Activated CD8-positive, alpha-beta T cell treated with anti-CD3 and anti-CD28 coated beads for 36 hours (primary cell): ENCODE measurements around the gene CEACAM8. TPM values are rescaled to one million over a fixed set of nuclear protein-coding genes. Genes with fewer than 3 reads are reported as not detected.
"Not testable (repeated sequence)": the region's sequence is repeated elsewhere in the genome, so short reads cannot be mapped to it uniquely, and the experiment has no call there.

Experiments used
- ATAC-seq: fragments of 200-7000 bp; cut with Tn5 transposase; one replicate; pipeline ENCODE4 v1.10.0; 2021; ENCODE audit warnings: mild to moderate bottlenecking, moderate library complexity
- CTCF ChIA-PET: fragments of 350-600 bp; sonication (Branson Sonifier 250); formaldehyde crosslinking; loops from one replicate; lab custom pipeline; 2021; ENCODE audit warnings: antibody characterized with exemption; lab: Charles Lee
- POLR2A ChIA-PET: fragments of 350-600 bp; sonication (Branson Sonifier 250); formaldehyde crosslinking; loops from one replicate; lab custom pipeline; 2021; ENCODE audit warnings: antibody characterized with exemption; lab: Charles Lee
- DNase-seq: peaks from one replicate; pipeline ENCODE4 v3.0.0-alpha.2; 2020
- H3K27ac Mint-ChIP-seq: one replicate; pipeline ENCODE4 v1.8.0; 2021; ENCODE audit warnings: mild to moderate bottlenecking, mixed read lengths
- H3K27me3 Mint-ChIP-seq: one replicate; pipeline ENCODE4 v1.8.0; 2021; ENCODE audit warnings: mixed read lengths
- H3K36me3 Mint-ChIP-seq: one replicate; pipeline ENCODE4 v1.8.0; 2021; ENCODE audit warnings: low read depth, mixed read lengths
- H3K4me1 Mint-ChIP-seq: one replicate; pipeline ENCODE4 v1.8.0; 2021; ENCODE audit warnings: low read depth, mixed read lengths
- H3K4me3 Mint-ChIP-seq: one replicate; pipeline ENCODE4 v1.8.0; 2021; ENCODE audit warnings: mild to moderate bottlenecking, moderate library complexity, mixed read lengths
- H3K9me3 Mint-ChIP-seq: one replicate; pipeline ENCODE4 v1.8.0; 2021; ENCODE audit warnings: mixed read lengths
- CTCF ChIP-seq: fragments of 200-600 bp; IDR thresholded peaks from one replicate; pipeline ENCODE4 v1.8.0; 2022; ENCODE audit warnings: antibody characterized with exemption, mild to moderate bottlenecking
- intact Hi-C: fragments of 100-400 bp; cut with micrococcal nuclease; formaldehyde crosslinking; loops from one replicate; pipeline ENCODE4 v1.10.0; 2022
- total RNA-seq, 2 experiments: library from RNA; stranded (reverse); gene quantifications; one replicate each; pipeline ENCODE4 v1.2.3, GENCODE V29; 2021

The CEACAM8 gene
- total RNA-seq, 2 experiments from 2014 or later, result not detected

GRCh38 chr19:42546831-42547500, 47.8 kb downstream of the CEACAM8 start:
- Mint-ChIP-seq H3K4me1 (no peaks in the 10 kb centered on the region), H3K4me3 (no peak overlapping the region), H3K36me3 (no peaks in the 10 kb centered on the region), H3K27me3 (peaks cover 5% of the 10 kb centered on the region), H3K9me3 (peaks cover 9% of the 10 kb centered on the region), H3K27ac (no peak overlapping the region)
- ChIA-PET POLR2A (no interaction called here), CTCF (no interaction called here)
- ATAC-seq (no peak), DNase-seq (no peak)
- no peak for TF ChIP-seq CTCF
- intact Hi-C loops, result no loop called here

DNA sequence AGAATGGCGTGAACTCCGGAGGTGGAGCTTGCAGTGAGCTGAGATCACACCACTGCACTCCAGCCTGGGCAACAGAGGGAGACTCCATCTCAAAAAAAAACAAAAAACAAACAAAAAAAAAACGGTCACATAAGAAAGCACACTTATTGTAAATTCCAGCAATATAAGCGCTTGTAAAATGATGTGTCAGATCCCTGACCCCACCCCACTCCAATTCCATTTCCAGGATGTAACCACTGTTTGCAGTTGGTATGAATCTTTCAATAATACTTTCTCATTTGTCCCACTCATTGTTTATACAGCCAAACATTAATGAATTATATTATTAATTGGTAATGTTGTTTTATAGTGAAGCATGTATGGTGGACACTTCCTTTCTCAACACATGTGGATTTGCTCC, 50.6 kb downstream of the CEACAM8 start:
- intact Hi-C loops, result no loop called here
- Mint-ChIP-seq H3K27me3 (peaks cover 4% of the 10 kb centered on the region), H3K9me3 (peaks cover under 1% of the 10 kb centered on the region), H3K4me3 (no peak overlapping the region), H3K4me1 (no peaks in the 10 kb centered on the region), H3K36me3 (no peaks in the 10 kb centered on the region), H3K27ac (no peak overlapping the region)
- no peak for DNase-seq
- ATAC-seq, result no peak
- no peak for TF ChIP-seq CTCF
- ChIA-PET CTCF (no interaction called here), POLR2A (no interaction called here)

GRCh38 chr19:42542791-42543190, 51.9 kb downstream of the CEACAM8 start:
- ChIA-PET CTCF (interaction anchor here (1.1 kb wide), 1 partner anchor 11 kb away, joined by 4 read pairs; no protein-coding TSS in a partner anchor), POLR2A (no interaction called here)
- intact Hi-C loops, result no loop called here
- DNase-seq (no peak), ATAC-seq (no peak)
- H3K36me3 Mint-ChIP-seq, result no peaks in the 10 kb centered on the region
- no peak overlapping the region for H3K4me3 Mint-ChIP-seq
- TF ChIP-seq CTCF, result no peak
- no peaks in the 10 kb centered on the region for H3K9me3 Mint-ChIP-seq
- no peak overlapping the region for H3K27ac Mint-ChIP-seq
- H3K4me1 Mint-ChIP-seq, result no peaks in the 10 kb centered on the region
- peaks cover 5% of the 10 kb centered on the region for H3K27me3 Mint-ChIP-seq

GRCh38 chr19:42540071-42540553, 54.6 kb downstream of the CEACAM8 start:
- CTCF ChIA-PET, result interaction anchor here (1.1 kb wide), 1 partner anchor 10 kb away, joined by 4 read pairs; no protein-coding TSS in a partner anchor
- intact Hi-C loops, result no loop called here
- H3K9me3 Mint-ChIP-seq, result no peaks in the 10 kb centered on the region
- TF ChIP-seq CTCF, result no peak
- no peaks in the 10 kb centered on the region for H3K36me3 Mint-ChIP-seq
- no peaks in the 10 kb centered on the region for H3K4me1 Mint-ChIP-seq
- DNase-seq (no peak), ATAC-seq (no peak)
- POLR2A ChIA-PET, result no interaction called here
- H3K27me3 Mint-ChIP-seq, result peaks cover 3% of the 10 kb centered on the region
- H3K4me3 Mint-ChIP-seq, result no peak overlapping the region
- H3K27ac Mint-ChIP-seq, result no peak overlapping the region

GRCh38 chr19:42538841-42539709, 55.6 kb downstream of the CEACAM8 start:
- H3K27ac Mint-ChIP-seq, result no peak overlapping the region
- intact Hi-C loops, result no loop called here
- H3K9me3 Mint-ChIP-seq, result no peaks in the 10 kb centered on the region
- no peaks in the 10 kb centered on the region for H3K36me3 Mint-ChIP-seq
- ChIA-PET POLR2A (no interaction called here), CTCF (interaction anchor here (1.1 to 1.6 kb wide), 3 partner anchors 9 to 101 kb away, joined by 3 to 4 read pairs (median 3); no protein-coding TSS in a partner anchor)
- H3K4me3 Mint-ChIP-seq, result no peak overlapping the region
- no peak for TF ChIP-seq CTCF
- no peaks in the 10 kb centered on the region for H3K4me1 Mint-ChIP-seq
- ATAC-seq (no peak), DNase-seq (no peak)
- H3K27me3 Mint-ChIP-seq, result peaks cover 3% of the 10 kb centered on the region

- H3K27me3 Mint-ChIP-seq, H3K36me3 Mint-ChIP-seq, H3K4me3 Mint-ChIP-seq, intact Hi-C loops, ATAC-seq, H3K27ac Mint-ChIP-seq, POLR2A ChIA-PET, DNase-seq, H3K9me3 Mint-ChIP-seq, H3K4me1 Mint-ChIP-seq: not testable (repeated sequence)
- CTCF ChIA-PET, result interaction anchor here (0.8 to 1.4 kb wide), 3 partner anchors 84 to 97 kb away, joined by 3 to 7 read pairs (median 5); no protein-coding TSS in a partner anchor
Measured at GRCh38 chr19:42535276-42535675, 59.4 kb downstream of the CEACAM8 start.
